Left lobe of liver (tissue), 2 donors: ENCODE data around the gene NKAPD1. TPM values are rescaled to one million over a fixed set of nuclear protein-coding genes. Genes with fewer than 3 reads are reported as not detected.
"Not testable (repeated sequence)": the region's sequence is repeated elsewhere in the genome, so short reads cannot be mapped to it uniquely, and the experiment has no call there.

ENCODE experiments used
- ATAC-seq: fragments of 200-7000 bp; cut with Tn5 transposase; one replicate; pipeline ENCODE4 v1.9.1; 2020; ENCODE audit warnings: mild to moderate bottlenecking, moderate library complexity
- DNase-seq: peaks from one replicate; pipeline ENCODE4 v3.0.0-alpha.2; 2020; ENCODE audit warnings: low spot score
- total RNA-seq: library from RNA; stranded (reverse); gene quantifications from one replicate; pipeline ENCODE4 v1.2.1, GENCODE V29; 2021
- donor health status: DM: no; HTN: no; CAD: no; lungs with moderate emphysema.
- donor health status: DM: no; HTN: yes; CAD: no.

NKAPD1 gene
- total RNA-seq, 1 donor from 2014 or later: 5.6 TPM

DNA sequence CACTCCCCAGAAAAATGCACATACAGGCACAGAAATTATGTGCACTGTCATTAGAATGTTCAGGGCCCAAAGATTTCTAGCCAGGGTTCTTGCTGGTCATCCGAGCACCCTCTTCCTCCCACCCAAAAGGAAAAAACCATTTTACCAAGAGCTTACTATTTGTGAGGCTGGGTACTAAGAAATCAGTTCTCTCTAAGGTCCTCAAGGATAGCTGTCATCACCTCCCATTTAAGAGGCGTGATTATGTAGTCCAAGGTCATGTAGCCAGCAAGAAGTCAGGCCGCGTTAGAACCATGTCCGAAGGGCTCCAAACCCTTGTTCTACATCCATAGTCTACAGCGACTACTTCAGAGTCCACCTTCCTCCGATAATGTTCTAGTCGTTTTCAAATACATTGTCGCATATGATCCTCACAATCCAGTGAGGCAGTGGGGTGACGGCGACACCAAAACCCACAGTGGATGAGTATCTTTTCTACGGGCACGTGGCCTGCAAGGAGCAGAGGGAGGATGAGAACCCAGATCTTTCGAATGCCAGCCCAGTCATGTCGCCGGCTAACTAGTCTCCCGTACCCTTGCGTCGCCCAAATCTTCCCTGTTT, 11.8 kb downstream of the NKAPD1 start:
- ATAC-seq (peak; percentile 59), DNase-seq (no peak)

DNA sequence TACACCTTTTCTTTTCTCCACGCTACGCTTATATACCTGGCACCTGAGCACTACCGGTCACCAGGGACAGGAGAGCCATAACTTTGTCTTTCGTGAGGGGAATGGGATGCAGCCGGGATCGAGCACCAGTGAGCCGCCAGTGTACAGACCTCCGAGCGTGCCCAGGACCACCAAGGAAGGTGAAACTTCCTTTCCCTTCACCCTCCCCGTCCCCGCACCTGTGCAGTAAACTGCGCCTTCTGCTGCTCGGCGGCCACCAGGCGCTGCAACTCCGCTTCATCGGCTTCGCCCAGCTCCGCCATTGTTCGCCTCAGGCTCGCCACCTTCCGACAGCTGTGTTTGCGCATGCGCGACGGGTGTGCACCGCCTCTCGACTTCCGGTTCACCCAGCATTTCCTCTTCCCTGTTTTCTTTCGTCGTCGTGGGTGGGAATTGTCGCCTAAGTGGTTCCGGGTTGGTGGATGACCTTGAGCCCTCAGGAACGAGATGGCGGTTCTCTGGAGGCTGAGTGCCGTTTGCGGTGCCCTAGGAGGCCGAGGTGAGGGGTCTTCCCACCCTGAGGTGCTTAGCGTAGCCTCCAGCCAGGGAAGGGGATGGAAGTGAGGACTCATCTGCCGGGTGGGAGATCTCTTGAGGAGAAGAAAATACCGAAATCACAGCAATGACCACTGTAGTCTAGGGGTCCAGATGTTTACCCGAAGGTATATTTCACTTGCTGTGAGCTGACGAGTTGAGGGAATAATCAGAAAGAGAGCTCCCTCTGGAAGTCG, 12.5 kb downstream of the NKAPD1 start, which contains the start of the genes SDHD and TIMM8B:
SDHD (plus strand) TSS at position 452 of the 770 bp plus-strand sequence; CDS start at position 487, 35 bp downstream.
TIMM8B (minus strand) TSS at position 335 of the 770 bp plus-strand sequence; CDS start at position 302, 33 bp downstream.
- peak; percentile 97 for DNase-seq
- peak; percentile 96 for ATAC-seq

DNA sequence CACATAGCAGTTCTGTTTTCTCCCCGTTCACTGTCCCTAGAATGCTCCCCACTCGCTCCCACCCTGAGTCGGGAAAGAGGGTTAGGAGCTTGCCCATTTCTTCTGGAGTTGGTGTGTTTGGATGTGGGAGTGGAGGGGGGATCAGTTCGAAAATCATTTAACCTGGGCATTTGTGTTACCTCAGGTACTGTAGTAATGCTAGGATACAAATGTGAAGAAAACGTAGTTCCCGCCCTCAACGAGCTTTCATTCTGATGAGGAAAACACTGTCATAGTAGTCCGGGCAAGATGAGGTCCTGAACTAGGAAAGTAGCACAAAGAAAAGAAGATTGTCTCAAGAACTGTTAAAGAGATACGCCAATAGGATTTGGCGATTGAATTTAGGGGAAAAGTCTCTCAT, 13.1 kb downstream of the NKAPD1 start:
- ATAC-seq (peak; percentile 8), DNase-seq (no peak)

DNA sequence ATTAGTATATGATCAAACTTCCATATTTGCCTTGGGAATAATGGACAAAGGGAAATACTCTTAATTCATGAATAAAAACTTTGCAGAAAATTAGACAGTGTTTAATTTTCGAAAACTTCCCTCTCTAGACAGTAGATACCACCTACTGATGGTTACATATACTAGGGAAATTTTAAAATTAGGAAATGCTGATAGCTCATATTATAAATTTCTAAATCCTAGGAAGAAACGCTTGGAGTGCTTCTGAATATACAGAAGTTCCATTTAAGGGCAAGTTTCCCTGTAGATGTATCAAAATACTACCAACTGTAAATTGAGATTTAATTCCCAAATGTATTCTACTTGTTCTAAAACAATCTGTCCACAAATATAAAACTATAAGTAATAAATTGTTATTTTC, 21.2 kb downstream of the NKAPD1 start:
- not testable (repeated sequence) for ATAC-seq, DNase-seq

DNA sequence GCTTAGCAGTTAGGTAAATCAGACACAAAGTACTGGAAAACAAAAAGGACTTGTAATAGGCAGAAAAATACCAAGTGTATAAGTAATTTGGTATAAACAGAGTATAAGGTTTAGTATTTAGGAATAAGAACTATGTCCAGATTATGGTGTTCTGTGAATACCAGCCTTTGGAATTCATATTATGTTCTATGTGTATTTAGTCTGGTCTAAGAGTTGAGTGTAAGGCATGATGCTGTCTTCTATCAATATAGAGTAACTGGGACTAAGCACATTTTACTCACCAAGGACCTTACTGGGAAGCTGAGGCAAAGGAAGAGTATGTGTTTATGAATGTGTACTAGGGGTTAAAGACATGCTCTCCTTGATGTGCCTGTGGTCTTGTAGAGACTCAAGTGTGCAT, 22.1 kb downstream of the NKAPD1 start:
- ATAC-seq: no peak
- DNase-seq: no peak

DNA sequence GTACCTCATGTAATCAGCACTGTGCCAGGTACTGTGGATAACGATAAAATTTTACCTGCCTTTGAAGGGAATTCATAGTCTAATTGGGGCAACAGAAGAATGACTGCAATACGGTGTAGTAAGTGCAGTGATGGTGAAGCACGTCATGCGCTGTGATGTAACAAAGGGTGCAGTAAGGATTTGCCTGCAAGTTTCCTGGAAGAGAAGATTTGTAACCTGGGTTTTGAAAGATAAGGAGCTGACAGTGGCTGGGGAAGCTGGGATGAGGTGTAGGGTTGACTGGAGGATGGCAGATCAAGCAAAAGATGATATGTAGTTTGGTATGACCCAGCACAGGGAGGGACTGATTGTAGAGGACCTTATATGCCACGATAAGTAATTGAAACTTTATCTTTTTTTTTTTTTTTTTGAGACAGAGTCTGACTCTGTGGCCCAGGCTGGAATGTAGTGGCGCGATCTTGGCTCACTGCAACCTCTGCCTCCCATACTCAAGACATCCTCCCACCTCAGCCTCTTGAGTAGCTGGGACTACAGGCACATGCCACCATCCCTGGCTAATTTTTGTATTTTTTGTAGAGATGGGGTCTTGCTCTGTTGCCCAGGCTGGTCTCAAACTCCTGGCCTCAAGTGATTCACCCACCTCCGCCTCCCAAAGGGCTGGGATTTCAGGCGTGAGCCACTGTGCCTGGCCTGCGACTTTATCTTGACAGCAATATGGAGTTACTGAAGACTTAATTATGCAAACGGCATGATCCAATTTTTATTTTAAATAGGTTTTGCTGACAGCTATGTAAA, 23.8 kb downstream of the NKAPD1 start:
- ATAC-seq: no peak
- DNase-seq: no peak

DNA sequence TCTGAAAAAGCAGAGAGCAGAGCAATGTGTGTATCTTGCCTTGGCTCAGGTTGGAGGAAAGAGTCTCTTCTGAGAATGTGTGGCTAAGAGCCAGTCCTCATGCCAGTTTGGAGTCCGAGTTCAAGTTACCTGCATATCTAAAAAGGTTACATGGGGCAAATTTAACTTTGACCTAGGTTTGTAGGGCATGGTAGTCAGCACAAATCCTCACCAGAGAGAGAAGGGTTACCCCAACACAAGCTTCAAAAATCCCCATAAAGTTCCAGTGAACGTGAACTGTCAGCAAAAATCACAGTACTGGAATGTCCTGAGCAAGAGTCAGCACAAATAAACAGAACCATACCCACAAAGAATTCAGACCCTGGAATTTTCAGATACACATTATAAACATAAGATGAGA, 26.4 kb downstream of the NKAPD1 start:
- peak; percentile 53 for DNase-seq
- peak; percentile 93 for ATAC-seq

DNA sequence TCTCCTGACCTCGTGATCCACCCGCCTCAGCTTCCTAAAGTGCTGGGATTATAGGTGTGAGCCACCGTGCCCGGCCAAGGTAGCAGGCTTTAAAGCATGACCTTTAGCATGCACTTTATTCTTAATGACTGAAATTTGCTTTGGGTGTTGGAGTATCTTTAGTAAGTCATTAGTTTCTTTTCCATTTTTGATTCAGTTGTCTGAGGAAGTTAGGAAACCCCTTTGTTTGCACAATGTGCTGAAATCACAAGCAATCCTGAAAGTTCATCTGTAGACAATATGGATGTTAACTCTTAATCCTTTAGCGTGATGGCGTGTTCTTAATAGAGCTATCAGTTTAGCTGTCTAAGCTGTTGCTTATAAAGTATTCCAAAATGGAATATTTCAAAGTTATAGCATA, 29.3 kb downstream of the NKAPD1 start:
- DNase-seq (no peak), ATAC-seq (no peak)

DNA sequence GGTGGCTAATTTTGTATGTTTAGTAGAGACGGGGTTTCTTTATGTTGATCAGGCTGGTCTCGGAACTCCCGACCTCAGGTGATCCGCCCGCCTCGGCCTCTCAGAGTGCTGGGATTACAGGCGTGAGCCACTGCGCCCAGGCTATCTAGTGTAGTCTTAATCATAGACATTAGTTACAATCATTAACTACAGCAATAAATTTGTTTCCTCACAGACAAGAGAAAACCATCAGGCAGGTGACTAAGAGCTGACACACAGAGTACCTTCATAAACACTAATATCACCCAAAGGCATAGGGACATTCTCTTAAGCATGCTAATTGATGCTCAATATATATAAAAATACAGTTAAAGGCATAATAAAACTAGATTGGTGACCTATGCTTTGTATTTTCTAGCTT, 32.0 kb downstream of the NKAPD1 start:
- no peak for DNase-seq
- ATAC-seq: no peak

DNA sequence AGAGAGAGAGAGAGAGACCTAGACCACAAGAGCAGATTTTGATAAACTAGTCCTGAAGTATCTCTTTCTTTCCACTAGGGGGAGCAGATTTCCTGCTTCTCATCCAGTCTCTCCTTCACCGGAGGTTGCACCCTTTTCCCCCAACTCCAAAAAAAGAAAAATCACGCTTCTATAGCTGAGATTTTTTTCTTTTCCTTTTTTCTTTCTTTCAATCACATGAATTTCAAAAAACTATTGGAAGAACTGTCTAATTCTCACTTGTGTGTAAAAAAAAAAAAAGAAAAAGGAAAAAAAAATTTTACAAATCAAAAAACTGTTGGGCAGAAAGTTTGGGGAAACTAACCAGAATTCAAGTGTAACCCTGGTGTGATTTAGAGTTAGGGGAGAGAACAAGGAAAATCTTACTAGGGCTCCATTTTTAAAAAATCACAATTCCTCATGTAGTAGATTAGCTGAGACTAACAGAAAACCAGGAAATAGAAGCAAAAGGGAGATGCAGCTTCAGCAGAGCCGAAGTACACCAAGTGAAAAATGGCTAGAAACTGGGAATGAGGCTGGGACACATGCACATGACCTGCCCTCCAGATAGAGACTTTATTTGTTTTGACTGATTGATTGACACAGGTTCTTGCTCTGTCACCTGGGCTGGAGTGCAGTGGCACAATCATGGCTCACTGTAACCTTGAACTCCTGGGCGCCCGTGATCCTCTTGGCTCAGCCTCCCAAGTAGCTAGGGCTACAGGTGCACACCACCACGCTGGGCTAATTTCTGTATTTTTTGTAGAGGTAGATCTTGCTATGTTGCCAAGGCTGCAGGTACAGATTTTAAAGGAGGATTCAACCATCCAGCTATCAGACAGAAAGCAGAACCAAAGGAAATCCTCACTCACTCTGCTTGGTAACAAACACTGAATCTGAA, 39.7 kb downstream of the NKAPD1 start:
- DNase-seq: no peak
- ATAC-seq: peak; percentile 97

DNA sequence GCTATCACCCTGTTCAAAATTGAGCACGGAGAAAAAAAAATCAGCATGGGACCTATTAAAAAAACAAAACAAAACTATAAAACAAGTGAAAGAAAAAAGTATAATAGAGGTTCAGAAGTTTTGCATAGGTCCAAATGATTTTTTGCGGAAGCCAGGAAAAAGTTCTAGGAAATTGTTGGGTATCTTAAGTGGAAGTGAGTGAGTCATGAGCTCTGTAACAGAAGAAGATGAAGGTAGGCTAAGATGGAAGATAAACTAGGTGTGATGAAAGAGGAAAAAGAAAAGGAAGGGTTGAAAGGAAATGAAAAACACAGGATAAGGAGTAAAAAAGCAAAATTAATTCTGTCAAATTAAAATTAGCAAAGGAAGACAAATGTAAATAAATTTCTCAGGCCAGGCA, 40.4 kb downstream of the NKAPD1 start:
- no peak for DNase-seq
- no peak for ATAC-seq

DNA sequence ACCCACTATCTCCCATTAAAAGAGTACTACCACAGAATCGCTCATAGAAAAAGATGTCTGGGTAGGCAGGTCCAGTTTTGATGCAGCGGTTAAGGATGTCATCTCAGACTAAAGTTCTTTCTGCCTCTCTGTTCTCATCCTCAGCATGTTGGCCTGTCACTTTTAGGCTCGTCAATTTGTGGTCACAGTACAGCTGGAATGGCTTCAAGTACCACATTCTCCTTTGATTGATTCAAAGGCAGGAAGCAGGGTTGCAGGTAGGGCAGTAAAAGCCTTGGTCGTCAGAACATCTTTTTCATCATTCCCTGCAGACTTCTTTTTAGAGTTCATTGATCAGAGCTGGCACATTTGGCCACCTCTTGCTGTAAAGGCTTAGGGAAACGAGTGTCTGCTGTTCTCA, 41.3 kb downstream of the NKAPD1 start:
- DNase-seq (no peak), ATAC-seq (no peak)

DNA sequence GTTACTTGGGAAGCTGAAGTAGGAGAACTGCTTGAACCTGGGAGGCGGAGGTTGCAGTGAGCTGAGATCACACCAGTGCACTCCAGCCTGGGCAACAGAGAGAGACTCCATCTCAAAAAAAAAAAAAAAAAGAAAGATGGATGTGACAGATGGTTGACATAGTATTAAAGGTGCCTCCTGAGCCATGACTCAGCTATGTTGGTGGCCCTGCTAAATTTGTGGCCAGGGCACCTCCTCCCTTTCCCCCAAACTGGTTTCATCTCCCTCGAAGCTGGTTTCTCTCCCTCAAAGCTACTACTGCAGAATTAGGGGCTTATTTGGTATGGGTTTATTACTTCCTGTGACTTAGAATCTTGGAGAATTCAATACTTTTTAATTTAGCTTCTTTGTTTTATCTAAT, 44.1 kb downstream of the NKAPD1 start:
- ATAC-seq (no peak), DNase-seq (no peak)

DNA sequence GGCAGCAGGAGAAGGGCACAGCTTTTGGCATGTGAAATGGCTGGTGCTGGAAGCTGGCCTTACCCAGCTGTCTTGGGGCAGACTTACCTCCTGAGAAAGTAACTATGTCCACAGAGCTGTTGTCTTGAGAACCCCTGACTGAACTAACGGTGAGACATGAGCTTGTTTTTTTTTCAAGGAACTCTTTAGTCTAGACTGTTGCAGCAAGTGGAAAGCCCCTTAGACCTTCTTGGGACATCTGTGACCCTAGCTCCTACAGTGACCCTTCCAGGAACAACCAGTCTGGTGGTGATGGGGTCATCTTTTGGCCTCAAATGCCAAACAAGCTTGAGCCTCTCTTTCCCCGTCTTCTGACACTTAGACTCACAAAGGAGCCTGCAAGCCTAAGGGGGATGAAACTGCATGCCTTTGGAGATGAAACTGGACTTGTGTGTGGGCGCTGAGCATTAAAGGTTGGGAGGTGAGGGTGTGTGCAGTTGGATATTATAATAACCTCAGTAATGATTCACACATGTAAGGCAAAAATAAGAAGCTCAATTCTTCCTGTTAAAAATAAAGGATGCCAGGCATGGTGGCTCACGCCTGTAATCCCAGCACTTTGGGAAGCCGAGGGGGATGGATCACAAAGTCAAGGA, 48.0 kb downstream of the NKAPD1 start:
- no peak for DNase-seq
- ATAC-seq: no peak

DNA sequence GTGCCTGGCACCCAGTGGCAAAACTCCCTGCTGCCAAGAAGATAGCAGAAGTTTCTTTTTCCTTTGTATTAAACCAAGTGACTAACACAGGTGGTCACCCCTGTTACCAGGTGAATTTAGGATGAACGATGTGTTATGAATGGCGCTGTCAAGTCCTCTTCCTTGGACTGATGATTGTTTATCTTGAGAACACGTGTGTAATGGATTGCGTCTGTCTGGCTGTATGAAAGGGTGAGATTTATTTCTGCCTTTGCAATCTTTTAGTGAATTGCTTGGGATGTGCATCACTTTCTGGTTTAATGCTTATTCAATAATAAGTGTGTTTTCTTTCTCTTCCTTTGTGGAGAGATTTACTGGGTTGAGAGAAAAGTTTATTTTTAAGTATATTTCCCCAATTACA, 49.0 kb downstream of the NKAPD1 start:
- ATAC-seq (no peak), DNase-seq (no peak)

DNA sequence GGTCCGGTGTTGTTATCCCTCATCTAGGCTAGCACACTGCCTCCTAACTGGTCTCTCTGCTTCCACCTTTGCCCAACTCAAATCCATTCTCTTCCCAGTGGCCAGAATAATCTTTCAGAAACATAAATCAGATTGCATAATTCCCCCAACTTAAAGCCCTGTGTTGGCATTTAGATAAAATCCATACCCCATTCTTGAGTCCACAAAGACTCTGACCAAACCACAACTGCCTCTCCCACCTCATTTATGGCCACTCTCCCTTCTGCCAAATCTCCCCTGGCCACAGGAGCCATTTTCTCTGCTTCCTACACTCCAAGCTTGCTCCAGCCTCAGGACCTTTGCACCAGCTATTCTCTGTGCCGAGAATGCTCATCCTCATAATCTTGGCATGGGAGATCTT, 53.0 kb downstream of the NKAPD1 start:
- ATAC-seq (no peak), DNase-seq (no peak)

DNA sequence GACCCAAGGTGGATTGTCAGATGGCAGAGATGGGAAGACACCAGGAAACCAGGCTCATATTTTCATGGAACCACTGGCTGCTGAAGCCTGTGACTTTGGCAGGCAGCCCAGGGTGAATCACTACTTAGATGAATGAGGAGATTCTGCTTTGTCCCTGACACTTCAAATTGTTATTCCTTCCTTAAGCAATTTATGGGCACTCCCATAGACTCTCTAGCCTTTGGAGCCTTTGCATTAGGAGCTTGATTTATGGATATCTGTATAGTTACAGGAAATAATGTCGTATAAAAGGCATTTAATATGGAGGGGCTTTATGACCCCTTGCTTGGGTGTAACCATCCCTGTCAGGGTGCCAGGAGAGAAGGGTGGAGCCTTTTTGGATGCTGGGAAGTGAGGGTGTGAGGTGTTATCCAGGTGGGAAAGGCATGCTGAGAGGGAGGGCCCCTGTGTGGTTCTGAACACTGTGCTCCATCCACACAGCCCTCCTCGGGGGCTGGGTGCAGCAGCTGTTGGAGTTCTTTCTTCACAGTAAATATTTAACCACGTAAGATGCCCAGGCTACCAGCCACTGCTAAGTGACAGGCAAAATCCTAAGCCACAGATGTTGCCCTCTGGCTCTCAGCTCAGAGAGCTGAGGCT, 54.5 kb downstream of the NKAPD1 start:
- DNase-seq (no peak), ATAC-seq (peak; percentile 58)

DNA sequence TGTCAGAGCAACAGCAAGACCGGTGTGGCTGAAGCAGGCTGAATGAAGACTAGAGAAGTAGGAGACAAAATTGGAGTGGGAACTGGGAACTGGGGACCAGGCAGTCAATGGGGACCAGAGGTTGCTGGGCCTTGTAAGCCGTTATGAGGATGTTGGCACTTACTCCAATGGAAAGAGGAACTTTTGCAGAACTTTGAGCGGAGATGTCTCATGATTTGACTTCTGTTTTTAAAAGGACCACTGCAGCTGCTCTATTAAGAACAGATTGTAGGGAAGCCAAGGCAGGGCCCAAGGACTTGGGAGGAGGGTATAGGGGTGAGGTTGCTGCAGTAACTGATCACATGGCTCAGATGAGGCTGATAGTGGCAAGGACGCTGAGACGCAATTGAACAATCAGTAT, 55.6 kb downstream of the NKAPD1 start:
- DNase-seq (no peak), ATAC-seq (peak; percentile 51)

DNA sequence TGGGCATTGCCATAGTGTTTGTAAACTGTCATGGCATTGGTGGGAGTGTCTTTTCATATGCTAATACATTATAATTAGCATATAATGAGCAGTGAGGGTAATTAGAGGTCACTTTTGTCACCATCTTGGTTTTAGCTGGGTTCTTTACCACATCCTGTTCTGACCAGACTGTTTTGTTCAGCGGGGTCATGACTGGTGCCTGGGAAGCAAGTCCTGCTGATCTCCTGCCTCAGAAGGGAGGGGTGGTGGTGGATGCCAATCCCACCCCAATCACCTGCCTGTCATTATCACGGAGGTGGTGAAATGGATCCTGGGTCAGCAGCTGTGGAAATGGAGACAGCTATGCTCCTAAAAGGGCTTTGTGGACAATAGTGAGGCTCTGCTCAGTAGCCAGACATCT, 58.6 kb downstream of the NKAPD1 start:
- DNase-seq: no peak
- no peak for ATAC-seq

DNA sequence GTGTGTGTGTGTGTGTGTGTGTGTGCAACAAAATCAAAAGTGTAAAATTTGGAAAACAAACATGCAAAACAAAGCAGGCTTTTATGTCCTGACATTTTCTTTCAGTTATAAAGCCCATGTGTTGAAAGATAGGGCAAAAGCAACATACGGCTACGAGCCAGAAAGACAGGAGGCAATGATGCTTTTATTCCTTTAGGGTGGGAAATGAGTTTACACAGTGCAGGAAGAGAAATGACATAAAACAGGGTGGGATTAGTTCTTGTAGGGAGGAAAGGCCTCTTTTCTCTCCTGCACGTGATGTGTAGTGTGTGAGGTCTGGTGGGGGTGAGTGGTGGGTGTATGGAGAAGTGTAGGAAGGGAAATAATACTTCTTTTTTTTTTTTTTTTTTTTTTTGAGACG, 60.4 kb downstream of the NKAPD1 start:
- DNase-seq: no peak
- no peak for ATAC-seq
